ENCODE results near the gene FXYD2. TPM values are rescaled to one million over a fixed set of nuclear protein-coding genes. Genes with fewer than 3 reads are reported as not detected.

The FXYD2 gene
- total RNA-seq, 1 experiment from 2014 or later = 0.39 TPM

DNA sequence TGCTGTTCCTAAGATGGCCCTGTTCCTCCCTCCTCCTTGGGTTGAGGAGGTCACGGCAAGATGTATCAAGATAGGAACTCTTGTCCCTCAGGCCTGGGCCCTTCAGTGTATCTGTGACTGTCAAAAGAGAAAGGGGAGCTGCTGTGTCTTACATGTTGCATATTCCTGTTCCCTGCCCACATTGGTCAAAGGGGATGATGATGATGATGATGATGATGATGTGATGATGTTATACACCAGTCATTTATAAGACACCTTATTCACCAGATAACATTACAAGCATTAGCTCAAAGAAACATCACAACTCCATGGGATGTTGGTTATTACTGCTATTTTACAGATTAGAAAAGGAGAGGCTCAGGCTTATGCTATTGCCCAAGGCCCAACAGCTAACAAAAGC, 38.2 kb upstream of the FXYD2 start:
- Histone ChIP-seq H3K4me1 (ENCODE audit: control insufficient read depth, insufficient read depth, low read length) (no peaks in the 10 kb centered on the region), H3K9me3 (ENCODE audit: control insufficient read depth, insufficient read depth, low read depth, low read length) (no peaks in the 10 kb centered on the region), H3K36me3 (ENCODE audit: control insufficient read depth, insufficient read depth, low read length) (no peaks in the 10 kb centered on the region), H3K27me3 (ENCODE audit: control insufficient read depth, insufficient read depth, low read length) (peaks cover 2% of the 10 kb centered on the region; the same call in 1 of the 2 replicates), H3K4me3 (ENCODE audit: low read depth in 2 of 2, low read length in 2 of 2) (no peak overlapping the region), H3K27ac (ENCODE audit: low read length) (no peak overlapping the region)
- no TSS peak for BruUV-seq (replicated peaks)
- ChIA-PET CTCF (no interaction called here), POLR2A (no interaction called here)
- ATAC-seq = no peak
- DNase-seq (ENCODE audit: low read depth, low spot score) = no peak
- intact Hi-C loops (cut with micrococcal nuclease; ENCODE audit: unreplicated experiment) = no loop called here
- in situ Hi-C loops (cut with HindIII; ENCODE audit: low pct_unique_long_range_greater_than_20kb, low sequenced_read_pairs) = no loop called here
- TF ChIP-seq TCF7L2 (IDR thresholded peaks at IDR 0.05; ENCODE audit: low read depth, low read length) (no peak), POLR2AphosphoS5 (IDR thresholded peaks at IDR 0.05; ENCODE audit: low read depth, low read length) (no peak), SIN3A (IDR thresholded peaks at IDR 0.05; ENCODE audit: borderline replicate concordance, insufficient read depth, low read depth, low read length) (no peak)
- TF ChIP-seq, protein P1, sequence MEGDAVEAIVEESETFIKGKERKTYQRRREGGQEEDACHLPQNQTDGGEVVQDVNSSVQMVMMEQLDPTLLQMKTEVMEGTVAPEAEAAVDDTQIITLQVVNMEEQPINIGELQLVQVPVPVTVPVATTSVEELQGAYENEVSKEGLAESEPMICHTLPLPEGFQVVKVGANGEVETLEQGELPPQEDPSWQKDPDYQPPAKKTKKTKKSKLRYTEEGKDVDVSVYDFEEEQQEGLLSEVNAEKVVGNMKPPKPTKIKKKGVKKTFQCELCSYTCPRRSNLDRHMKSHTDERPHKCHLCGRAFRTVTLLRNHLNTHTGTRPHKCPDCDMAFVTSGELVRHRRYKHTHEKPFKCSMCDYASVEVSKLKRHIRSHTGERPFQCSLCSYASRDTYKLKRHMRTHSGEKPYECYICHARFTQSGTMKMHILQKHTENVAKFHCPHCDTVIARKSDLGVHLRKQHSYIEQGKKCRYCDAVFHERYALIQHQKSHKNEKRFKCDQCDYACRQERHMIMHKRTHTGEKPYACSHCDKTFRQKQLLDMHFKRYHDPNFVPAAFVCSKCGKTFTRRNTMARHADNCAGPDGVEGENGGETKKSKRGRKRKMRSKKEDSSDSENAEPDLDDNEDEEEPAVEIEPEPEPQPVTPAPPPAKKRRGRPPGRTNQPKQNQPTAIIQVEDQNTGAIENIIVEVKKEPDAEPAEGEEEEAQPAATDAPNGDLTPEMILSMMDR (IDR thresholded peaks at IDR 0.05) = no peak
- TF ChIP-seq, protein P2, sequence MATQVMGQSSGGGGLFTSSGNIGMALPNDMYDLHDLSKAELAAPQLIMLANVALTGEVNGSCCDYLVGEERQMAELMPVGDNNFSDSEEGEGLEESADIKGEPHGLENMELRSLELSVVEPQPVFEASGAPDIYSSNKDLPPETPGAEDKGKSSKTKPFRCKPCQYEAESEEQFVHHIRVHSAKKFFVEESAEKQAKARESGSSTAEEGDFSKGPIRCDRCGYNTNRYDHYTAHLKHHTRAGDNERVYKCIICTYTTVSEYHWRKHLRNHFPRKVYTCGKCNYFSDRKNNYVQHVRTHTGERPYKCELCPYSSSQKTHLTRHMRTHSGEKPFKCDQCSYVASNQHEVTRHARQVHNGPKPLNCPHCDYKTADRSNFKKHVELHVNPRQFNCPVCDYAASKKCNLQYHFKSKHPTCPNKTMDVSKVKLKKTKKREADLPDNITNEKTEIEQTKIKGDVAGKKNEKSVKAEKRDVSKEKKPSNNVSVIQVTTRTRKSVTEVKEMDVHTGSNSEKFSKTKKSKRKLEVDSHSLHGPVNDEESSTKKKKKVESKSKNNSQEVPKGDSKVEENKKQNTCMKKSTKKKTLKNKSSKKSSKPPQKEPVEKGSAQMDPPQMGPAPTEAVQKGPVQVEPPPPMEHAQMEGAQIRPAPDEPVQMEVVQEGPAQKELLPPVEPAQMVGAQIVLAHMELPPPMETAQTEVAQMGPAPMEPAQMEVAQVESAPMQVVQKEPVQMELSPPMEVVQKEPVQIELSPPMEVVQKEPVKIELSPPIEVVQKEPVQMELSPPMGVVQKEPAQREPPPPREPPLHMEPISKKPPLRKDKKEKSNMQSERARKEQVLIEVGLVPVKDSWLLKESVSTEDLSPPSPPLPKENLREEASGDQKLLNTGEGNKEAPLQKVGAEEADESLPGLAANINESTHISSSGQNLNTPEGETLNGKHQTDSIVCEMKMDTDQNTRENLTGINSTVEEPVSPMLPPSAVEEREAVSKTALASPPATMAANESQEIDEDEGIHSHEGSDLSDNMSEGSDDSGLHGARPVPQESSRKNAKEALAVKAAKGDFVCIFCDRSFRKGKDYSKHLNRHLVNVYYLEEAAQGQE (IDR thresholded peaks at IDR 0.05; ENCODE audit: insufficient read depth in 1 of 2, low read depth in 2 of 2, low read length in 1 of 2) = no peak

DNA sequence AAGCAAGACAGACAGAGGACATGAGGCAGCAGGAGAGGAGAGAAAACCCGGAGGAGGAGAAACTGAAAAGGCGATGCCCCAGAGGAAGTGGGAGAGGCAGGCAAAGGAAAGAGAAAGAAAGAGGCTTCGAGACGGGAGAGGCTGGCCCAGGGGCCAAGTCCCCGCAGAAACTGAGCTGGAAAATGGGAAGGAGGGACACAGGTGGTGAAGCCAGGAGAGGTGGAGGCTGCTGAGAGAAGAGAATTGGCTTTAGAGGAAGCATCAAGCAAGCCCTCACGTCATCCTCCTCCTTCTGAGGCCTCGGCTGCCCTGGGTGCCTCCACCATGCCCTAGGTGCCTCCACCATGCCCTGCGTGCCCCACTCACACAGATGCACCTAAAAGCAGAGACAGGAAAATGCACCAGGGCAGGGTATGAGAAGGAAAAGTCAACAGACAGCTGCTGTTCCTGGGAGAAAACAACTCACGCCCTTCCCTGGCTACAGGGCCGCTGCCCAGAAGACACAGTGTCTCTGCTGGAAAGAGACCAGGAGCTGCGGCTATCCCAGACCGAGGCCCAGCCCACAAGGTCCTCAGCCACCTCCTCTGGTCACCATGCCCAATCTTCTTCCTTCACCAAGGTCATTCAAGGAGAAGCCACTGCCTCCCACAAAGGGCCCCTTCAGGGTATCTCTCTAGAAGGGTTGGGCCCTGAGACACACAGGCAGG, 37.6 kb upstream of the FXYD2 start:
- H3K4me3 ChIP-seq (ENCODE audit: low read depth in 2 of 2, low read length in 2 of 2) = no peak overlapping the region
- intact Hi-C loops (cut with micrococcal nuclease; ENCODE audit: unreplicated experiment) (no loop called here), in situ Hi-C loops (cut with HindIII; ENCODE audit: low pct_unique_long_range_greater_than_20kb, low sequenced_read_pairs) (no loop called here)
- H3K27ac ChIP-seq (ENCODE audit: low read length) = no peak overlapping the region
- no TSS peak for BruUV-seq (replicated peaks)
- no peaks in the 10 kb centered on the region for H3K9me3 ChIP-seq (ENCODE audit: control insufficient read depth, insufficient read depth, low read depth, low read length)
- TF ChIP-seq POLR2AphosphoS5 (IDR thresholded peaks at IDR 0.05; ENCODE audit: low read depth, low read length) (no peak), TCF7L2 (IDR thresholded peaks at IDR 0.05; ENCODE audit: low read depth, low read length) (no peak), SIN3A (IDR thresholded peaks at IDR 0.05; ENCODE audit: borderline replicate concordance, insufficient read depth, low read depth, low read length) (no peak)
- TF ChIP-seq, protein P2 (IDR thresholded peaks at IDR 0.05; ENCODE audit: insufficient read depth in 1 of 2, low read depth in 2 of 2, low read length in 1 of 2) = no peak
- TF ChIP-seq, protein P1 (IDR thresholded peaks at IDR 0.05) = no peak
- no peaks in the 10 kb centered on the region for H3K4me1 ChIP-seq (ENCODE audit: control insufficient read depth, insufficient read depth, low read length)
- no peak for ATAC-seq
- no peak for DNase-seq (ENCODE audit: low read depth, low spot score)
- no peaks in the 10 kb centered on the region for H3K36me3 ChIP-seq (ENCODE audit: control insufficient read depth, insufficient read depth, low read length)
- peaks cover 2% of the 10 kb centered on the region; the same call in 1 of the 2 replicates for H3K27me3 ChIP-seq (ENCODE audit: control insufficient read depth, insufficient read depth, low read length)
- POLR2A ChIA-PET = no interaction called here
- CTCF ChIA-PET = interaction anchor here (1.1 to 1.5 kb wide), 2 partner anchors 18 to 84 kb away, joined by 3 to 4 read pairs; no protein-coding TSS in a partner anchor
